Activated effector memory CD4-positive, alpha-beta T cell treated with anti-CD3 and anti-CD28 coated beads, Interleukin-2, amount 50 U/mL, for 16 hours (primary cell): ENCODE measurements around the gene DMKN.

Experiments
- DNase-seq: peaks from one replicate; pipeline ENCODE4 v3.0.0-alpha.2; 2020

DMKN gene

GRCh38 chr19:35513628-35514281 is at the start of gene DMKN:
Gene DMKN, minus strand, starts transcription at chr19:35513649. Its CDS starts 174 bp downstream, at chr19:35513475.
- DNase-seq = no peak

- DNase-seq = no peak
Measured at GRCh38 chr19:35562776-35563175, 49.3 kb upstream of the DMKN start.

- no peak for DNase-seq
Measured at GRCh38 chr19:35562336-35562735, 48.9 kb upstream of the DMKN start.

GRCh38 chr19:35561436-35561835 is 48.0 kb upstream of the DMKN start:
- no peak for DNase-seq

- DNase-seq = no peak
Measured at GRCh38 chr19:35560677-35561076, 47.2 kb upstream of the DMKN start.

- no peak for DNase-seq
Measured at GRCh38 chr19:35560271-35560670, 46.8 kb upstream of the DMKN start.

- no peak for DNase-seq
Measured at GRCh38 chr19:35559781-35560180, 46.3 kb upstream of the DMKN start.

- no peak for DNase-seq
Measured at GRCh38 chr19:35559281-35559659, 45.8 kb upstream of the DMKN start.

- no peak for DNase-seq
Measured at GRCh38 chr19:35558400-35559280, 45.2 kb upstream of the DMKN start.

- DNase-seq = peak; percentile 83
Measured at GRCh38 chr19:35557539-35558399, 44.3 kb upstream of the DMKN start.

- DNase-seq = no peak
Measured at GRCh38 chr19:35556846-35557538, 43.5 kb upstream of the DMKN start.

GRCh38 chr19:35556025-35556590 is 42.7 kb upstream of the DMKN start:
- DNase-seq = no peak

- no peak for DNase-seq
Measured at GRCh38 chr19:35555301-35556005, 42.0 kb upstream of the DMKN start.

- no peak for DNase-seq
Measured at GRCh38 chr19:35554076-35554475, 40.6 kb upstream of the DMKN start.

GRCh38 chr19:35553385-35554000 is 40.0 kb upstream of the DMKN start:
- no peak for DNase-seq

- DNase-seq = no peak
Measured at GRCh38 chr19:35552534-35553384, 39.3 kb upstream of the DMKN start.

GRCh38 chr19:35551091-35551810 is 37.8 kb upstream of the DMKN start:
- DNase-seq = no peak

- DNase-seq = no peak
Measured at GRCh38 chr19:35549879-35550523, 36.6 kb upstream of the DMKN start.
